VCaP (cell line): ENCODE results near the gene VIL1.
A peak's percentile ranks its signal among the peaks of the same experiment; 100 is the strongest.

ENCODE experiments used
- H3K27ac ChIP-seq: fragments of 450-650 bp; 2 replicates; pipeline ENCODE4 v1.5.1; 2017
- TF ChIP-seq, protein P1 (sequence below): fragments of 450-650 bp; conservative IDR thresholded peaks from 2 replicates; pipeline ENCODE4 v1.5.1; 2017; ENCODE audit warnings: mild to moderate bottlenecking, moderate library complexity

Gene VIL1

DNA sequence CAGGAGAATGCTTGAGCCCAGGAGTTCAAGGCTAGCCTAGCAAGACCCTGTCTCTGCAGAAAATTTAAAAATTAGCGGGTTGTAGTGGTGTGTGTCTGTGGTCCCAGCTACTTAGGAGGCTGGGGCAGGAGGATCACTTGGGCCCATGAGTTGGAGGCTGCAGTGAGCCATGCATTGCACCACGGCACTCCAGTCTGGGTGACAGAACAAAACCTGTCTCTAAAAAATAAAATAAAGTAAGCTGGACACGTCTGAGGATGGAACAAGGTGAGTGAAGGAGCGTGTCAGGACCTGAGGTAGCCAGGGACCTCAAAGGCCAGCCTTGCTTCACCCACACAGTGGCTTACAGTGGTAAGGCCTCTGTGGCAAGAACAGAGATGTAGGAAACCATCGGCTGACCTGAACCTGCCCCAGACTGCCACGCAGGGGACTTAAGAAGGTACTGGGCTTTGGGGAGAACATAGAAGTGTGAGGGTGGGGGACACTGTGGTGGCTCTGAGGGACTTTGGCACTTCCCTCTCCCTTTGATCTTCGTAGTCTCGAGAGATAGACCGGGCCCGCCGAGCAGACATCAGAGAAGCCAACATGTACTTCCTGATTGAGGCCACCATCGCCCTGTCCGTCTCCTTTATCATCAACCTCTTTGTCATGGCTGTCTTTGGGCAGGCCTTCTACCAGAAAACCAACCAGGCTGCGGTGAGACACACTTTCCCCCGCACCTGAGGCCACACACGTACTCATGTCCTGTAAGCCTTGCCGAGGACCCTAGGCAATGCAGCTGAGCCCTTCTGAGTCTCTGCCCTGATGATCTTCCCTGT, 29.4 kb upstream of the VIL1 start:
- no peak overlapping the region for H3K27ac ChIP-seq
- TF ChIP-seq, protein P1, sequence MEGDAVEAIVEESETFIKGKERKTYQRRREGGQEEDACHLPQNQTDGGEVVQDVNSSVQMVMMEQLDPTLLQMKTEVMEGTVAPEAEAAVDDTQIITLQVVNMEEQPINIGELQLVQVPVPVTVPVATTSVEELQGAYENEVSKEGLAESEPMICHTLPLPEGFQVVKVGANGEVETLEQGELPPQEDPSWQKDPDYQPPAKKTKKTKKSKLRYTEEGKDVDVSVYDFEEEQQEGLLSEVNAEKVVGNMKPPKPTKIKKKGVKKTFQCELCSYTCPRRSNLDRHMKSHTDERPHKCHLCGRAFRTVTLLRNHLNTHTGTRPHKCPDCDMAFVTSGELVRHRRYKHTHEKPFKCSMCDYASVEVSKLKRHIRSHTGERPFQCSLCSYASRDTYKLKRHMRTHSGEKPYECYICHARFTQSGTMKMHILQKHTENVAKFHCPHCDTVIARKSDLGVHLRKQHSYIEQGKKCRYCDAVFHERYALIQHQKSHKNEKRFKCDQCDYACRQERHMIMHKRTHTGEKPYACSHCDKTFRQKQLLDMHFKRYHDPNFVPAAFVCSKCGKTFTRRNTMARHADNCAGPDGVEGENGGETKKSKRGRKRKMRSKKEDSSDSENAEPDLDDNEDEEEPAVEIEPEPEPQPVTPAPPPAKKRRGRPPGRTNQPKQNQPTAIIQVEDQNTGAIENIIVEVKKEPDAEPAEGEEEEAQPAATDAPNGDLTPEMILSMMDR: no peak

DNA sequence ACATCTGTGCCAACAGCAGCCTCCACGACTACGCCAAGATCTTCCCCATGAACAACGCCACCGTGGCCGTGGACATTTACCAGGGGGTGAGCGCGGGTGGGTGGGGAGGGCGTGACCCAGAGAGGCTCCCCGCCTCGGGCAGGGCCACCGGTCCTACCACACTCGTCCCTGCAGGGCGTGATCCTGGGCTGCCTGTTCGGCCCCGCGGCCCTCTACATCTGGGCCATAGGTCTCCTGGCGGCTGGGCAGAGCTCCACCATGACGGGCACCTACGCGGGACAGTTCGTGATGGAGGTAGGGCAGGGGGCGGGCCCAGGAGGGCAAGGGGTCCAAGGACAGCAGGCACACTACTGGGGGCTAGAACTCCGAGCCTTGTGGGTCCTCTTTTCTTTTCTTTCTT, 27.7 kb upstream of the VIL1 start:
- H3K27ac ChIP-seq: no peak overlapping the region
- TF ChIP-seq, protein P1: no peak

DNA sequence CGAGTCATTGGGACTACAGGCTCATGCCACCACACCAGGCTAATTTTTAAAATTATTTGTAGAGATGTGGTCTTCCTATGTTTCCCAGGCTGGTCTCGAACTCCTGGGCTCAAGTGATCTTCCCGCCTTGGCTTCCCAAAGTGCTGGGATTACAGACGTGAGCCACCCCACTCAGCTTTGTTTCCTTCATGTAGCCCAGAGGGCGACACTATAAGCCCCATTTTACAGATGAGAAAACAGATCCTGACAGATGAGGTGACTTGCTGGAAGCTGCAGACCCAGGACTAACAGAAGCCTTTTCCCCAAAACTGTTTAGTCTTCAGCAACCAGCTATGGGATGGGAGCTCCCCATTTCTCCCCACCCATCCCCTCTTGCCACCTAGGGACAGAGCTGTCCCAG, 26.5 kb upstream of the VIL1 start:
- H3K27ac ChIP-seq: no peak overlapping the region
- TF ChIP-seq, protein P1: no peak

DNA sequence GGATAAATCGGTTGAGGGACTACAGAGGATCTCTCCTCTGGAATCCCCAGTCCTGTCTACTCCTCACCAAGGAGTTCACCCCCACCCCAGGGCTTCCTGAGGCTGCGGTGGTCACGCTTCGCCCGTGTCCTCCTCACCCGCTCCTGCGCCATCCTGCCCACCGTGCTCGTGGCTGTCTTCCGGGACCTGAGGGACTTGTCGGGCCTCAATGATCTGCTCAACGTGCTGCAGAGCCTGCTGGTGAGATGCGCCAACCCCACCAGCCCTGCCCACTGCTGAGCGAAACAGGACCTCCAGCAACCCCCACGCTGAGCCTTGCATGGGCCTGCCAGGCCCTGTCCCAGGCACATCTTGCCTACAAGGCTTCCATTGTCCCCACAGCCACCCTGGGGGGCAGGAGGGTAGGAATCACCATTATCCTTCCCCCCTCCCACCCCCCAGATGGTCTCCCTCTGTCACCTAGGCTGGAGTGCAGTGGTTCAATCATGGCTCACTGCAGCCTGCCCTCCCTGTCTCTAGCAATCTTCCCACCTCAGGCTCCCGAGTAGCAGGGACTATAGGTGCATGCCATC, 25.9 kb upstream of the VIL1 start:
- TF ChIP-seq, protein P1: no peak
- no peak overlapping the region for H3K27ac ChIP-seq

DNA sequence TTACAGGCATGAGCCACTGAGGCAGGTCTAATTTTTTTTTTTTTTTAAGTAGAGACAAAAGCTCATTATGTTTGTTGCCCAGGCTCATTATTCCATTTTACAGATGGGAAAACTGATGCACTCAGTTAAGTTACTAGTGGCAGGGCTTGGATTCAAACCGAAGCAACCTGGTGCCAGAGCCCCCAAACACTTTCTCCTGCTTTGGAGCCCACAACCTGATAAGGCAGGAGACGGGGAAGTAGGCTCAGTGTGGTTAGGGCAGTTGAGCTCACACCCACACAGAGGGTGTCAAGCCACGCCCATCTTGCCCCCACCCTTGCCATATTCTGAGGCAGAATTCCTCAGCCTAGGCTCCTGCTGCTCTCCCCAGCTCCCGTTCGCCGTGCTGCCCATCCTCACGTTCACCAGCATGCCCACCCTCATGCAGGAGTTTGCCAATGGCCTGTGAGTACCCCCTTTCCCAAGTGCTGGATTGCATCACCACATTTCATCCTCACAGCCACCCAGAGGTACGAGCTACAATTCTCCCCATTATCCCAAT, 25.1 kb upstream of the VIL1 start:
- TF ChIP-seq, protein P1: no peak
- no peak overlapping the region for H3K27ac ChIP-seq

DNA sequence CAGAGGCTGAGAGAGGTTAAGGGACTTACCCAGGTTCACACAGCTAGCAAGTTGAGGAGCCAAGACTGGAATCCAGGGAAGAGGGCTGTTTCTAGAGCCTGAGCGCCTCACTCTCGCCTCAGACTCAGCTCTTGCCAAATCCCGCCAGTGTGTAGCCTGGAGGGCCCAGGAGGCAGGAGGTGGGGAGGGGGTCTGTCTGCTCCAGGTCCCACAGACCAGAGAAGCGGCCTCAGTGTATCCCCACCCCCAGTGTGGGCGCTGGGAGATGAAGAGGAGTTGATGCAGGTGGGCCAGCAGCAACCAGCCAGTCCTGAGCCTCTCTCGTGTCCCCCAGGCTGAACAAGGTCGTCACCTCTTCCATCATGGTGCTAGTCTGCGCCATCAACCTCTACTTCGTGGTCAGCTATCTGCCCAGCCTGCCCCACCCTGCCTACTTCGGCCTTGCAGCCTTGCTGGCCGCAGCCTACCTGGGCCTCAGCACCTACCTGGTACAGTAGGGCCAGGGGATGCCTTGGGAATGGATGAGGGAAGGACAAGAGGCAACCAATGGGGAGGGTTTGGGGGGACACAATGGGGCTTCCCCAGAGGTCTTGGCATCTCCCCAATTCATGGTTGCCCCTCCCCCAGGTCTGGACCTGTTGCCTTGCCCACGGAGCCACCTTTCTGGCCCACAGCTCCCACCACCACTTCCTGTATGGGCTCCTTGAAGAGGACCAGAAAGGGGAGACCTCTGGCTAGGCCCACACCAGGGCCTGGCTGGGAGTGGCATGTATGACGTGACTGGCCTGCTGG, 24.4 kb upstream of the VIL1 start:
- TF ChIP-seq, protein P1: no peak
- no peak overlapping the region for H3K27ac ChIP-seq

DNA sequence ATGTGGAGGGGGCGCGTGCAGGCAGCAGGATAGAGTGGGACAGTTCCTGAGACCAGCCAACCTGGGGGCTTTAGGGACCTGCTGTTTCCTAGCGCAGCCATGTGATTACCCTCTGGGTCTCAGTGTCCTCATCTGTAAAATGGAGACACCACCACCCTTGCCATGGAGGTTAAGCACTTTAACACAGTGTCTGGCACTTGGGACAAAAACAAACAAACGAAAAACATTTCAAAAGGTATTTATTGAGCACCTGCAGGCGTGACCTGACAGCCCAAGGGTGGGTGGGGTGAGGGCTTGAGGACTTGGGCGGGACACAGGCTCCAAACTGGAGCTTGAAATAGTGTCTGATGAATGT, 23.9 kb upstream of the VIL1 start:
- TF ChIP-seq, protein P1: no peak
- peak overlapping the region; percentile 98 for H3K27ac ChIP-seq
